Uterus (tissue), 4 donors: Measurements from ENCODE around the gene SNX27. TPM values are rescaled to one million over a fixed set of nuclear protein-coding genes. Genes with fewer than 3 reads are reported as not detected.
A peak's percentile ranks its signal among the peaks of the same experiment; 100 is the strongest.
"Not testable (repeated sequence)": the region's sequence is repeated elsewhere in the genome, so short reads cannot be mapped to it uniquely, and the experiment has no call there.

Source experiments
- DNase-seq, 2 donors: peaks; one replicate each; pipeline ENCODE4 v3.0.0-alpha.2; 2019 to 2020
- H3K27ac ChIP-seq, 2 donors: fragments of 200-600 bp; sonication (generic); 1 replicate in 1 of 2; 2 replicates in 1 of 2; pipeline ENCODE4 v1.5.1; 2016 to 2018
- H3K27me3 ChIP-seq, 2 donors: fragments of 200-600 bp; sonication (generic); one replicate each; pipeline ENCODE4 v1.5.1; 2018 to 2019; ENCODE audit warnings: control low read depth in 1 of 2
- H3K36me3 ChIP-seq, 2 donors: fragments of 200-600 bp; sonication (generic); one replicate each; pipeline ENCODE4 v1.5.1; 2019; ENCODE audit warnings: control low read depth in 1 of 2
- H3K4me1 ChIP-seq, 2 donors: fragments of 200-600 bp; sonication (generic); one replicate each; pipeline ENCODE4 v1.5.1; 2018 to 2019; ENCODE audit warnings: control low read depth in 1 of 2
- H3K4me3 ChIP-seq, 2 donors: fragments of 200-600 bp; sonication (generic); 1 replicate in 1 of 2; 2 replicates in 1 of 2; pipeline ENCODE4 v1.5.1; 2018 to 2019; ENCODE audit warnings: mild to moderate bottlenecking in 1 of 2
- H3K9me3 ChIP-seq, 2 donors: fragments of 200-600 bp; sonication (generic); one replicate each; pipeline ENCODE4 v1.5.1; 2019; ENCODE audit warnings: control low read depth in 1 of 2
- CTCF ChIP-seq, 4 experiments: fragments of 200-600 bp in 2 of 4; fragments of 450-650 bp in 2 of 4; sonication (generic) in 2 of 4; IDR thresholded peaks; one replicate each; pipeline ENCODE4 v1.5.1; 2016 to 2019; ENCODE audit warnings: antibody characterized with exemption in 4 of 4, mild to moderate bottlenecking in 2 of 4, moderate library complexity in 1 of 4
- POLR2A ChIP-seq, 2 donors: fragments of 450-650 bp; IDR thresholded peaks; one replicate each; pipeline ENCODE4 v1.6.1; 2016; ENCODE audit warnings: antibody characterized with exemption in 2 of 2, mild to moderate bottlenecking in 1 of 2, moderate library complexity in 1 of 2
- intact Hi-C: fragments of 100-400 bp; cut with DNase I; formaldehyde crosslinking; loops from one replicate; pipeline ENCODE4 v1.15.1; 2023; ENCODE audit warnings: low total_unique reads
- total RNA-seq, 4 donors: library from RNA; depleted of rRNA in 3 of 4; stranded (reverse); fragments of >200 nt in 3 of 4; gene quantifications; one replicate each; pipeline versions ENCODE4 v1.1.0 to v1.2.4, GENCODE V29; 2014 to 2023
- donor health status: DM: yes; HTN: yes; CAD: no.

SNX27 gene
- total RNA-seq, 4 donors from 2014 or later = 22.3 to 52.7 (median 42.4) TPM

GRCh38 chr1:151585622-151586021, 26.2 kb upstream of the SNX27 start:
- TF ChIP-seq POLR2A (IDR thresholded peaks at IDR 0.05) (no peak), CTCF (IDR thresholded peaks at IDR 0.05) (no peak)
- Histone ChIP-seq H3K9me3 (no peaks in the 10 kb centered on the region), H3K4me3 (no peak overlapping the region), H3K27ac (peak overlapping the region; percentile 22 to 33), H3K36me3 (no peaks in the 10 kb centered on the region), H3K27me3 (no peaks in the 10 kb centered on the region), H3K4me1 (no peaks in the 10 kb centered on the region)
- intact Hi-C loops = no loop called here
- no peak for DNase-seq

DNA sequence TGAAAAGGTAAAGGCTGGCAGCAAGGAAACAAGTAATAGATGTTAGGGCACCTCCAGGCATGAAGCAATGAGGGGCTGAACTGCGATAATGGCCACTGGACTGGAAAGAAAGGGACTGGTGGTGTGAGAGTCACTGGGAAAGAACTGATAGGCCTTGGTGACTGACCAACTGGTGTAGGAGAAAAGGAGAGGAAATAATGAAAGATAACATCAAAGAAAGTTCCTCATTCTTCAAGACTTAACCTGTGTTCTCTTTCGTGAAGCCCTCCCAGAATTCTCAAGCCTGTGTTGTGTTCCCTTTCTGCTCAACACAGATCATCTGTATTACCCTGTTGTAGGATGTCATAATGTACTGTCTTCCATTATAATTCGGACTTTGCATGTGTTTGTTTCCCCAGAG, 20.9 kb upstream of the SNX27 start:
- Histone ChIP-seq H3K27ac (no peak overlapping the region), H3K4me3 (no peak overlapping the region), H3K36me3 (no peaks in the 10 kb centered on the region), H3K27me3 (no peaks in the 10 kb centered on the region), H3K9me3 (no peaks in the 10 kb centered on the region), H3K4me1 (no peaks in the 10 kb centered on the region)
- intact Hi-C loops = loop anchor here (10.0 kb wide), 1 partner anchor 144 kb away; no protein-coding TSS in a partner anchor
- DNase-seq = no peak
- TF ChIP-seq CTCF (IDR thresholded peaks at IDR 0.05) (no peak), POLR2A (IDR thresholded peaks at IDR 0.05) (no peak)

DNA sequence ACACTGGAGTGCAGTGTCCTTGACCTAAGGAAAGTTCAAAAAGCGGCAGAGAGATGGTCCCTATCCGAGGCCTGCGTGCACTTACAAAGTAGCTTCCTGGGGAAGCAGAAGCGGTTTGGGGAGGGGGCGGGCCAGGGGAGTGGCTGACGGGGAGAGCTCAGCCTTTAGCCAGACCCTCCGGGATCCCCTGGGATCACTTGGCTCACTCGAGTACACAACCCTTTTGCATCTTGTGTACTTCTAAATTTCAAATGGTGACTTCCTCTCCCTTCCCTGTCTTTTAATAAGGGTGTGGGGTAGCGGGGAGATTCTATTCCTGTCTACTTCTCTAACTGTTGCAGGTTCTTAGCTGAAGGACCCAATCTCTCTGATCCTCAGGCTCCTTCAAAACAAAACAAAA, 18.1 kb upstream of the SNX27 start:
- no peaks in the 10 kb centered on the region for H3K27me3 ChIP-seq
- TF ChIP-seq CTCF (IDR thresholded peaks at IDR 0.05) = no peak
- no peak for TF ChIP-seq POLR2A (IDR thresholded peaks at IDR 0.05)
- H3K4me1 ChIP-seq = no peaks in the 10 kb centered on the region
- no peaks in the 10 kb centered on the region for H3K9me3 ChIP-seq
- H3K36me3 ChIP-seq = no peaks in the 10 kb centered on the region
- H3K4me3 ChIP-seq = no peak overlapping the region
- DNase-seq = no peak
- intact Hi-C loops = loop anchor here (10.0 kb wide), 1 partner anchor 141 kb away; no protein-coding TSS in a partner anchor
- no peak overlapping the region for H3K27ac ChIP-seq

DNA sequence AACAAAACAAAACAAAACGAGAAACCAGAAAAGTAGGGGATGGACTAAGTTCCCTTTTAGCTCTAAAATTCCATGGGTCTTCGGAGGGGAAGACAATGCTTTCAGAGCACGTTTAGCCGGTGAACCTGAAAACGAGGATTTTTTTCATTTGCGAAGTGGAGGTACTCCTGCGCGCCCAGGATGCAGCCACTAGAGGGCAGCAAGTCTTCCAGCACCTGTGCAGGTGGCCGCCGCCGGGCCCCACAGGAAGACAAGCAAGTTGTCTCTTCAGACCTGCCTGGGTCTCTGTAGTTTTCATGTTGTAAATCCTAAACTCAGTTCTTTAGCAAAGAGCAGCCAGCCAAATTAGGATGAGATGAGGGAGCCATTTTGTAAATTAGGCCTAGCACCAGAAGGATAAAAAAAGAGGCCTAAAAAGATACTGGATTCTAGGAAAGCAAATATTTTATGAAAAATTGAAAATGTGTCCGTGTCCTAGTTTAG, 17.7 kb upstream of the SNX27 start:
- Histone ChIP-seq H3K4me1 (no peaks in the 10 kb centered on the region), H3K4me3 (no peak overlapping the region), H3K9me3 (no peaks in the 10 kb centered on the region), H3K27ac (no peak overlapping the region), H3K36me3 (no peaks in the 10 kb centered on the region), H3K27me3 (no peaks in the 10 kb centered on the region)
- TF ChIP-seq CTCF (IDR thresholded peaks at IDR 0.05) = peak; percentile 74 to 96 (median 78)
- TF ChIP-seq POLR2A (IDR thresholded peaks at IDR 0.05) = no peak
- peak; percentile 67 to 72 for DNase-seq
- intact Hi-C loops = loop anchor here (10.0 kb wide), 1 partner anchor 141 kb away; no protein-coding TSS in a partner anchor

- no peak for TF ChIP-seq POLR2A (IDR thresholded peaks at IDR 0.05)
- intact Hi-C loops = loop anchor here (10.0 kb wide), 1 partner anchor 138 kb away; no protein-coding TSS in a partner anchor
- Histone ChIP-seq H3K27me3 (no peaks in the 10 kb centered on the region), H3K36me3 (no peaks in the 10 kb centered on the region), H3K9me3 (no peaks in the 10 kb centered on the region), H3K4me3 (no peak overlapping the region), H3K27ac (no peak overlapping the region), H3K4me1 (no peaks in the 10 kb centered on the region)
- DNase-seq = no peak
Measured at GRCh38 chr1:151596166-151596953, 15.5 kb upstream of the SNX27 start.

DNA sequence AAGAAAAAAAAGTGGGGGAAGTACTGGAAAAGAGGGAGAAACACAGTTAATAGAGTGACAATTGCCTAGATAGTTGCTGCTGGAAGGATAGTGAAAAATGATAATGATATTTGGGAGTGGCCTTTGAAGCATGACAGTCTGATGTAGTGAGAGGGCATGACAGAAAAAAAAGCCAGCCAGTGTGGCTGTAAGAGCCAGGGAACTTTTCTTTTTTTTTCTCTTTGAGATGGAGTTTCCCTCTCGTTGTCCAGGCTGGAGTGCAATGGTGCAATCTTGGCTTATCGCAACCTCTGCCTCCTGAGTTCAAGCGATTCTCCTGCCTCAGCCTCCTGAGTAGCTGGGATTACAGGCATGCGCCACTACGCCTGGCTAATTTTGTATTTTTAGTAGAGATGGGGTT, 9.3 kb upstream of the SNX27 start:
- intact Hi-C loops, H3K9me3 ChIP-seq, H3K4me1 ChIP-seq, H3K27ac ChIP-seq, DNase-seq, H3K4me3 ChIP-seq, H3K36me3 ChIP-seq, H3K27me3 ChIP-seq: not testable (repeated sequence)
